Tibial artery (tissue), 4 donors: Measurements from ENCODE around the gene EIF4EBP2.

Experiments
- DNase-seq, 2 donors: peaks; one replicate each; pipeline ENCODE4 v3.0.0-alpha.2; 2019
- H3K27ac ChIP-seq, 2 donors: fragments of 200-600 bp; sonication (generic) in 1 of 2; 1 replicate in 1 of 2; 2 replicates in 1 of 2; pipeline ENCODE4 v1.5.1; 2018 to 2019; ENCODE audit warnings: mild to moderate bottlenecking in 1 of 2
- H3K27me3 ChIP-seq, 2 donors: fragments of 200-600 bp; sonication (generic) in 1 of 2; one replicate each; pipeline versions ENCODE4 v1.5.1 to v1.6.0; 2016 to 2019
- H3K36me3 ChIP-seq, 3 donors: fragments of 200-600 bp; sonication (generic) in 2 of 3; one replicate each; pipeline ENCODE4 v1.5.1; 2016 to 2019; ENCODE audit warnings: mild to moderate bottlenecking in 2 of 3
- H3K4me1 ChIP-seq, 4 donors: fragments of 200-600 bp; sonication (generic) in 2 of 4; 1 replicate in 3 of 4; 2 replicates in 1 of 4; pipeline ENCODE4 v1.5.1; 2016 to 2019
- H3K4me3 ChIP-seq, 2 donors: fragments of 200-600 bp; sonication (generic) in 1 of 2; 1 replicate in 1 of 2; 2 replicates in 1 of 2; pipeline ENCODE4 v1.5.1; 2018 to 2019; ENCODE audit warnings: mild to moderate bottlenecking in 2 of 2
- H3K9me3 ChIP-seq, 3 donors: fragments of 200-600 bp; sonication (generic) in 1 of 3; one replicate each; pipeline ENCODE4 v1.5.1; 2016 to 2019
- intact Hi-C: fragments of 100-400 bp; cut with DNase I; formaldehyde crosslinking; loops from one replicate; pipeline ENCODE4 v1.15.0; 2023; ENCODE audit warnings: low total_unique reads
- TF ChIP-seq, protein P1 (sequence below), 2 experiments: fragments of 200-600 bp in 1 of 2; fragments of 450-650 bp in 1 of 2; IDR thresholded peaks; one replicate each; pipeline ENCODE4 v1.5.1; 2017 to 2019; ENCODE audit warnings: antibody characterized with exemption in 2 of 2, mild to moderate bottlenecking in 1 of 2, moderate library complexity in 1 of 2

Gene EIF4EBP2

DNA sequence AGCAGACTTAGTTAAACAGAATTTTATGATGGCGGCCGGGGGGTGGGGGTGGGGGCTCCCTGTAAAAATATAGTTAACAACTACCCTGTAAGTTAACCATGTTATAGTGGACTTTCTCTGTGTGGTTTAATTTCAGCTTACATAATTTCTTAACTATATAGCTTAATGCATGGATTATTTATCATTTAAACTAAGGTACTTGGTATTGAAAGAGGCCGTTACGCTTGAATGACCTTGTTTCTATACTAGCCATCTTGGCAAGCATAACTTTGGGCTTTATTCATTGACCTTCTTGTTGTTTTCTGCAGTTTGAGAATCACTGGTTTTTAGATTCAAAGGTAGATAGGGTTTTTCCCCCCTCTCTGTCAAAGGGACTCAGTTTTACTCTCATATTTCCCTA, 8.4 kb downstream of the EIF4EBP2 start:
- DNase-seq = no peak
- Histone ChIP-seq H3K27ac (no peak overlapping the region), H3K4me3 (no peak overlapping the region), H3K36me3 (peaks cover 0 to 4% (median 0%) of the 10 kb centered on the region in 3 donors), H3K4me1 (peaks cover 0 to 60% (median 28%) of the 10 kb centered on the region in 4 donors), H3K9me3 (no peaks in the 10 kb centered on the region), H3K27me3 (no peaks in the 10 kb centered on the region)
- intact Hi-C loops = no loop called here
- TF ChIP-seq, protein P1, sequence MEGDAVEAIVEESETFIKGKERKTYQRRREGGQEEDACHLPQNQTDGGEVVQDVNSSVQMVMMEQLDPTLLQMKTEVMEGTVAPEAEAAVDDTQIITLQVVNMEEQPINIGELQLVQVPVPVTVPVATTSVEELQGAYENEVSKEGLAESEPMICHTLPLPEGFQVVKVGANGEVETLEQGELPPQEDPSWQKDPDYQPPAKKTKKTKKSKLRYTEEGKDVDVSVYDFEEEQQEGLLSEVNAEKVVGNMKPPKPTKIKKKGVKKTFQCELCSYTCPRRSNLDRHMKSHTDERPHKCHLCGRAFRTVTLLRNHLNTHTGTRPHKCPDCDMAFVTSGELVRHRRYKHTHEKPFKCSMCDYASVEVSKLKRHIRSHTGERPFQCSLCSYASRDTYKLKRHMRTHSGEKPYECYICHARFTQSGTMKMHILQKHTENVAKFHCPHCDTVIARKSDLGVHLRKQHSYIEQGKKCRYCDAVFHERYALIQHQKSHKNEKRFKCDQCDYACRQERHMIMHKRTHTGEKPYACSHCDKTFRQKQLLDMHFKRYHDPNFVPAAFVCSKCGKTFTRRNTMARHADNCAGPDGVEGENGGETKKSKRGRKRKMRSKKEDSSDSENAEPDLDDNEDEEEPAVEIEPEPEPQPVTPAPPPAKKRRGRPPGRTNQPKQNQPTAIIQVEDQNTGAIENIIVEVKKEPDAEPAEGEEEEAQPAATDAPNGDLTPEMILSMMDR (IDR thresholded peaks at IDR 0.05) = no peak

- H3K9me3 ChIP-seq = no peaks in the 10 kb centered on the region
- no peak overlapping the region for H3K27ac ChIP-seq
- TF ChIP-seq, protein P1 (IDR thresholded peaks at IDR 0.05) = no peak
These were observed 13.6 kb downstream of the EIF4EBP2 start for GRCh38 chr10:70417568-70417967.

GRCh38 chr10:70418229-70418628, 14.3 kb downstream of the EIF4EBP2 start:
- no peaks in the 10 kb centered on the region for H3K9me3 ChIP-seq
- DNase-seq = no peak
- intact Hi-C loops = no loop called here
- H3K4me3 ChIP-seq = no peak overlapping the region
- no peak overlapping the region for H3K27ac ChIP-seq
- H3K27me3 ChIP-seq = no peaks in the 10 kb centered on the region
- peaks cover 0 to 9% (median 4%) of the 10 kb centered on the region in 4 donors for H3K4me1 ChIP-seq
- peaks cover 36 to 39% (median 38%) of the 10 kb centered on the region in 3 donors for H3K36me3 ChIP-seq
- TF ChIP-seq, protein P1 (IDR thresholded peaks at IDR 0.05) = no peak

More at GRCh38 chr10:70417568-70417967, 13.6 kb downstream of the EIF4EBP2 start:
- peaks cover 29 to 32% (median 32%) of the 10 kb centered on the region in 3 donors for H3K36me3 ChIP-seq
- H3K4me1 ChIP-seq = peaks cover 0 to 16% (median 5%) of the 10 kb centered on the region in 4 donors
- intact Hi-C loops = no loop called here
- no peak overlapping the region for H3K4me3 ChIP-seq
- no peak for DNase-seq
- no peaks in the 10 kb centered on the region for H3K27me3 ChIP-seq

DNA sequence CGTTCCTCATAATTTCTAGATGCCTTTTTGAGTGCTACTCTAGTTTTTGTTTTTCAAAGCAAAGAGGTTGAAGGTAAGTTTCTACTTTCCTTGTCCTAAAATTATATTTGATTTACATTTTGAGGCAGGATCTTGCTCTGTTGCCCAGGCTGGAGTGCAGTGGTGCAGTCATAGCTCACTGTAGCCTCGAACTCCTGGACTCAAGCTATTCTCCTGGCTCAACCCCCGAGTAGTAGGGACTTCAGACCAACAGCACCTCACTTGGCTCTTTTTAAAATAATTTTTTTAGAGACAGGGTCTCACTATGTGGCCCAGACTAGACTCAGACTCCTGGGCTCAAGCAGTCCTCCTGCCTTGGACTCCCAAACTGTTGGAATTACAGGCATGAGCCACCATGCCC, 14.8 kb downstream of the EIF4EBP2 start:
- TF ChIP-seq, protein P1 (IDR thresholded peaks at IDR 0.05) = no peak
- Histone ChIP-seq H3K36me3 (peaks cover 40 to 43% (median 43%) of the 10 kb centered on the region in 3 donors), H3K4me1 (peaks cover 0 to 7% (median 3%) of the 10 kb centered on the region in 4 donors), H3K27ac (no peak overlapping the region), H3K4me3 (no peak overlapping the region), H3K9me3 (no peaks in the 10 kb centered on the region), H3K27me3 (no peaks in the 10 kb centered on the region)
- DNase-seq = no peak
- intact Hi-C loops = no loop called here

DNA sequence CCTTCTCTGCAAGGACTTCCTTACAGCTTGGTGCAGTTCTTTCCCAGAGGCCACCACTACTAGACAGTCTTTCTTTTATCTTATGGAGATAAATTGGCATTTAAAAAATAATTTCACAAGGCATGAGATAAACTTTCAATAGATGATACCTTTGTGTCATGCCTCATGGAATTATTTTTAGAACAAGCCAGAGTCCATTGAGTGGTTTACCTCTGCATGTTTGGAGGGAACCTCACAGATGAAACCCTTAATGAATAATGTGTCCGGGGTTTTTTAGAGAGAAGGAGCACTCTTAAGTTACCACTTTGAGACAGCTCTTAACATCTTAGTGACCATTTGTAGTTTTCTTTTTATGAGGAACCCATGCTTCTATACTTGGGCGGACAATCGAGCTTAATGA, 20.4 kb downstream of the EIF4EBP2 start:
- H3K27ac ChIP-seq = no peak overlapping the region
- H3K27me3 ChIP-seq = no peaks in the 10 kb centered on the region
- no peaks in the 10 kb centered on the region for H3K9me3 ChIP-seq
- H3K4me1 ChIP-seq = no peaks in the 10 kb centered on the region
- TF ChIP-seq, protein P1 (IDR thresholded peaks at IDR 0.05) = no peak
- no peak overlapping the region for H3K4me3 ChIP-seq
- H3K36me3 ChIP-seq = peaks cover 84 to 100% (median 96%) of the 10 kb centered on the region in 3 donors
- no peak for DNase-seq
- intact Hi-C loops = no loop called here

- H3K9me3 ChIP-seq = no peaks in the 10 kb centered on the region
- H3K4me1 ChIP-seq = peaks cover 0 to 7% (median 5%) of the 10 kb centered on the region in 4 donors
- TF ChIP-seq, protein P1 (IDR thresholded peaks at IDR 0.05) = no peak
- no peak overlapping the region for H3K4me3 ChIP-seq
- no peak overlapping the region for H3K27ac ChIP-seq
- DNase-seq = no peak
- H3K27me3 ChIP-seq = no peaks in the 10 kb centered on the region
- H3K36me3 ChIP-seq = peaks cover 80 to 97% (median 94%) of the 10 kb centered on the region in 3 donors
- intact Hi-C loops = no loop called here
These were observed 21.2 kb downstream of the EIF4EBP2 start for GRCh38 chr10:70425096-70425495.
